ENCODE results near the gene BEST1.

Gene BEST1

GRCh38 chr11:61950035-61950547 lies at the start of gene BEST1:
TSS of gene BEST1 (plus strand) at chr11:61950351. CDS start at chr11:61951807, 1,456 bp downstream.
- DNase-seq (ENCODE audit: low read depth in 1 of 2, low spot score in 1 of 2) = no peak

DNA sequence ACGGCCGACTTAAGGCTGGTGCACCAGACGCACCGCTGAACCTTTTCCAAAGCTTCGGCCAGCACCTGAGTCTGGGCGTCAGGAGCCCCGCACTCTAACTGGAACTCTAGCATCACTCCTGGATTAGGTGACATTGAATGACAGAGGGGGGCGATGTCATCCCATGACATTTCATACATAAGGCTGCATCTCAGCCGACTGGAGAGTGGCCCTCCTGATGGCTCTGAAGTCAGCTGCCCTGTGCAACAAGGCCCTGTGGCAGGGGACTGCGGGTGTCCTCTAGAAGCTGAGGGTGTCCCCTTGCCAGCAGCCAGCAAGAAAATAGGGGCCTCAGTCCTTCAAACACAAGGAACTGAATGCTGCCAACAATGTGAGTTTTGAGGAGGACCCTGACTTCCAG lies 48.8 kb upstream of the BEST1 start:
- DNase-seq (ENCODE audit: low read depth in 1 of 2, low spot score in 1 of 2) = no peak

GRCh38 chr11:61902313-61902712 lies 47.8 kb upstream of the BEST1 start:
- no peak for DNase-seq (ENCODE audit: low read depth in 1 of 2, low spot score in 1 of 2)

DNA sequence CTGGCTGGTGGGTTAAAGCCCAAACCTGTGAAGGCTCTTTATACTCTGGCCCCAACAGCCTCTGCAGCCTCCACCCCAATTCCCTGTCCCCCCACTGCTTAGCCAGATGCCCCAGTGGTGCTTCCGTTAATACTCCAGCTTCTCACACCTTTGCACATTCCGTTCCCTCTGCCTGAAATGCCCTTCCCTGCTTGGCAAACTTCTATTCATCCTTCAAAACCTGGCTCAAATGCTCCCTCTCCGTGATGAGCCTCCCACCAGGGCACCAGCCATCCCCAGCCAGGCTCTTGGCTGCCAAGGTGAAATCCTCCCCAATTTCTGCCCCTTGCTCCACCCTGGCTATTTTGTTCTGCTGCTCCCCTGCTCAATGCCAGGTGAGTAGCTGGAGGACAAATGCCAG lies 46.3 kb upstream of the BEST1 start:
- no peak for DNase-seq (ENCODE audit: low read depth in 1 of 2, low spot score in 1 of 2)

DNA sequence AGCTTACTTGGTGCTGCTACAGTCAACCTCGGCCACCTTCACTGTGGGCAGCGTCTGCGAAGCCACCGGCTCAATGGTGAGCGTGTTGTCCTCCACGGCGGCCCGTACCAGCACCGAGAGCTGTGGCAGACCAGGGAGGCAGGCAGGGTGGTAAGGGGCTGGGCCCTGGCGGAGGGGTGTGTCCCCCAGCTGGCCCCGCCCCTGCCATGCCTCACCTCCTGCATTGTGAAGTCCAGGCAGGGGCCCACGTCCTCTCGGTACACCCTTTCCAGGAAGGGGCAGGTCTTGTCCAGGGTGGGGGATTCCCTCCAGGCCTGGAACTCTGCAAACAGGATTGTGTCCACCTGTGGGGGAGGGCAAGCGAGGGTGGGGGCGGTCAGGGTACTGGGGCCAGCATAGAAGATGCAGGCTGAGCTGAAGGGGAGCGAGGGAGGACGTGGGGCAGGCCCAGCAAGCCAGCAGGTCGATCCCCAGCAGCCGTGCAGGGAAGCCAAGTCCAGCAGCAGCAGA lies 45.6 kb upstream of the BEST1 start:
- no peak for DNase-seq (ENCODE audit: low read depth in 1 of 2, low spot score in 1 of 2)

- no peak for DNase-seq (ENCODE audit: low read depth in 1 of 2, low spot score in 1 of 2)
Observed at GRCh38 chr11:61905067-61905696, 45.0 kb upstream of the BEST1 start.

DNA sequence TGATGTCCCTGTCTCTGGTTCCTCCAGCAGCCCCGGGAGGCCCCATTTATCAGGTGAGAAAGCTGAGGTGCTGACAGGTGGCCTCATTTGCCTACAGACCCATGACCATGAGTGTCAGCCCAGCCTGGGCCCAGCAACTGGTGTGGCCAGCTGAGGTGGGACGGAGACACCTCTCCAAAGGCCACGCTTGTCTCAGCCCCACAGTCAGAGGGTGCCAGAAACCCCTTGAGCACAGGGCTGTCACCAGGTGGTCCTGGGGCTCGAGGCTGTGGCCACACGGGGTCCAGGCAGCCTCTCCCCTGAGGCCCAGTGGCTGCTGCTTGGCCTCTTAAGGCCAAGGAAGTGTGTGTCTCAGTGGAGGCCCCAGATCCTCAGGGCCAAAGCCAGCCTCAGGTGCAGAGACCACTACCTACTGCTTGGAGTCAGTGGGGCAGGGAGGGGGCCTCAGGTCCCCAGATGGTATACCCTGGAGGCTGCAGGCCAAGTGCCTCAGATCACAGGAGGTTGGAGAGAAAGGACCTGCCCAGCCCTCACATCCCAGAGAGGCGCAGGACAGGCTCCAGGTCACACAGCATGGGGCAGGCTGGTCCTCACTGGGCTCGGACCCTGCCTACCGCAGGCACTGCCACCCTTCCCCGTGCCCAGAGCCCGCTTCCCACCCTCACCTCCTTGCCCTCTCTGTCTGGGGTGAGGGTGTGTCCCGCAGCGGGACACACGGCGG lies 44.2 kb upstream of the BEST1 start:
- no peak for DNase-seq (ENCODE audit: low read depth in 1 of 2, low spot score in 1 of 2)

DNA sequence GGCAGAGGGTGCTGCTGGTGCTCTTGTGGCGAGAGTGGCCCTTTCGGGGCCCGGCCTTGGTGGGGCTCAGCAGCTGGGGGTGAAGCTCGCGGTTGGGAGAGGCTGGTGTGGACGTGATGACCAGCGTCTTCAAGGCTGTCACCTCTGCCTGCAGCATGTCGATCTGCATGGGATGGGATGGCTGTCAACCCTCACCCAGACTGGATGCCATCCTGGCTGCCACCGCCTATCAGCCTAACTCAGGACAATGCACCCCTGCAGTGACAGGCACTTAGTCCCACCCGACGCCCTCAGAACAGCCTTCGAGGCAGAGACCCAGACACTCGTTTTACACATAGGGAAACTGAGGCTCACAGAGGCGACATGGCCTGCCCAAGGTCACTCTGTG lies 43.6 kb upstream of the BEST1 start:
- no peak for DNase-seq (ENCODE audit: low read depth in 1 of 2, low spot score in 1 of 2)

- DNase-seq (ENCODE audit: low read depth in 1 of 2, low spot score in 1 of 2) = no peak
Observed at GRCh38 chr11:61907282-61907681, 42.9 kb upstream of the BEST1 start.

GRCh38 chr11:61907871-61908729 lies 42.1 kb upstream of the BEST1 start:
- no peak for DNase-seq (ENCODE audit: low read depth in 1 of 2, low spot score in 1 of 2)

GRCh38 chr11:61908730-61909316 lies 41.3 kb upstream of the BEST1 start:
- DNase-seq (ENCODE audit: low read depth in 1 of 2, low spot score in 1 of 2) = no peak

- no peak for DNase-seq (ENCODE audit: low read depth in 1 of 2, low spot score in 1 of 2)
Observed at GRCh38 chr11:61910187-61911127, 39.7 kb upstream of the BEST1 start.

DNA sequence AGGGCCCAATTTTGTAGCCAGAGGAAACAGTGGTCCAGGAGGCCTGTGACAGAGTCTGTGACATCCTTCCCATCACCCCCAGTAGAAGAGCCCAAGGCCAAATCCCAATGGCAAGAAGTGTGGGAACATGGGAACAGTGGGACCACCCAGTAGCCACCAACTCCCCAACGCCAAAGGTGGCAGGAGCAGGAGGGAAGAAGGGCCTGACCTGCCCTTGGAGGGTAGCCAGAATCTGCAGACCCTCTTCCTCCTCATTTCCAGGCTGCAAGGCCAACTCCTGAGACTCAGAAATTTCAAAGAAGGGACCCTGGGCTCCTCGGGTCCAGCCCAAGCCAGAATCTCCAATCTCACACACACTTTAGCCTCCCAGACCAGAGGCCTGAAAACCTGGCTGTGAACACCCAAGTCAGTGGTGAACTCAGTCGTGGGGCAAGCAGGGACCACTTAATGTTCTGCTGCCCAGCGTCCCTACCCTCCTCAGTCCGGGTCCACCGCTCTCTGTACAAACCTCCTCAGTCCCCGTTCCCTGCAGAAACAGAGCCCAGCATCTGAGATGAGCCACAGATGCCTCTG lies 38.9 kb upstream of the BEST1 start:
- DNase-seq (ENCODE audit: low read depth in 1 of 2, low spot score in 1 of 2) = no peak

- DNase-seq (ENCODE audit: low read depth in 1 of 2, low spot score in 1 of 2) = no peak
Observed at GRCh38 chr11:61911701-61912529, 38.2 kb upstream of the BEST1 start.

DNA sequence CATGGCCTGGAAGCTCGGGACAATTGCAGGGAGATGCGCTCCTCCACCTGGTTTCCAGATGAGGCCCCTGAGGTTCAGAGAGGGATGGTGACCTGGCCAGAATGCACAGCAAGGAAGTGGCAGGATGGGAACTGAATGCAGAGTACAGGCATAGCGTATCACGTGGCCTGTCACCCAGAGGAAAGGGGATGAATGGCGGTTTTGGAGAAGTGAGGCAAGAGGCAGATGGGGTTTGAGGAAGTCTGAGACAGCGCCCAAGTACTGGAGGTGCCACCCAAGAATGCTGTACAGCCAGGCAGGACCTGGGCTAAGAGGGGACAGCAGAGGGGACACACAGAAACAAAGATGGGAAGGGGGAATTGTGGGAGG lies 37.6 kb upstream of the BEST1 start:
- DNase-seq (ENCODE audit: low read depth in 1 of 2, low spot score in 1 of 2) = no peak

DNA sequence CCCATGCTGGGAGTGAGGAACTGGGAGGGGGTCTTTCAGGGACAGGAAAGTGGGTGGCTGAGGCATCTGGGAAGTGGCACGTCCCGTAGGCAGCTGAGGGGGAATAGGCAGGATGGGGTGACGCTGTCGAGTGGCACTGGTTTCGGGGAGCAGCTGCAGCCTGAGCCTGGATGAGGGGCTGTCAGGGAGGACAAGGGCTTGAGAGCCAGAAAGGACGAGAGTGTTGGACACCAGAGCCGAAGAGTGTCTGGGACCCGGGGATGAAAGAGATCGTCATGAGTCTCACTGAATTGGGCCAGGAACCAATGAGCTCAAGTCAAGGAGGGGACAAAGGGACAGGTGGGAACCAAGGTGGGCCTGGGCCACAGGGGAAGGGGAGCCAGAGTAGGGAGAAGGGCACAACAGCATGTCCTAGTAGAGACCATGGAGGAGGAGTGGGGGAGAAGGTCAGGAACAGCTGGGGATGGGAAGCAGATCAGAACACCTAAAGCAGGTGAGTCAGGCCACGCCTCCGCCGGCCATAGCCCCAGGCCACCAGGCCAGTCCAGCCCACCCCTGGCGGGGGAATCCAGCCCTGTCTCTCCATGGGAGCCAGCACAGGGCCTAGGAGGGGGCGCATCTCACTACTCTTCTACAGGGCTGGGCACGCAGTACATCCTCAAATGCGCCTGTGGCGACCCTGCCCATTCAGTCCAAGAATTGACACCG lies 37.0 kb upstream of the BEST1 start:
- DNase-seq (ENCODE audit: low read depth in 1 of 2, low spot score in 1 of 2) = no peak

- DNase-seq (ENCODE audit: low read depth in 1 of 2, low spot score in 1 of 2) = no peak
Observed at GRCh38 chr11:61913699-61914395, 36.3 kb upstream of the BEST1 start.

Data from activated CD4-positive, alpha-beta T cell treated with anti-CD3 and anti-CD28 coated beads, Interleukin-2, amount 50 U/mL, for 24 hours (primary cell).